HAP-1 (cell line): ENCODE measurements around the gene SNX6.
"Not testable (repeated sequence)": the region's sequence is repeated elsewhere in the genome, so short reads cannot be mapped to it uniquely, and the experiment has no call there.

Experiments used
- DNase-seq, 2 experiments: peaks; one replicate each; pipeline ENCODE4 v3.0.0-alpha.2; 2016 to 2020; ENCODE audit warnings: low spot score in 2 of 2
- H3K27me3 ChIP-seq: fragments of 250-450 bp; sonication (Bioruptor Pico); 2 replicates; pipeline ENCODE4 v1.5.1; 2020; ENCODE audit warnings: low read depth, mild to moderate bottlenecking, moderate library complexity
- H3K36me3 ChIP-seq: fragments of 250-450 bp; sonication (Bioruptor Pico); replicated peaks from 2 replicates; pipeline ENCODE4 v1.5.1; 2020; ENCODE audit warnings: mild to moderate bottlenecking
- H3K4me1 ChIP-seq: fragments of 250-450 bp; sonication (Bioruptor Pico); 2 replicates; pipeline ENCODE4 v1.5.1; 2020; ENCODE audit warnings: mild to moderate bottlenecking
- H3K4me3 ChIP-seq: fragments of 250-450 bp; sonication (Bioruptor Pico); 2 replicates; pipeline ENCODE4 v1.5.1; 2020; ENCODE audit warnings: mild to moderate bottlenecking, moderate library complexity
- H3K9me3 ChIP-seq: fragments of 250-450 bp; sonication (Bioruptor Pico); 2 replicates; pipeline ENCODE4 v1.5.1; 2020; ENCODE audit warnings: mild to moderate bottlenecking, moderate library complexity
- in situ Hi-C: fragments of 300-500 bp; cut with MboI; formaldehyde crosslinking; loops from 3 replicates; pipeline ENCODE4 v1.14.3; 2020; ENCODE audit warnings: low sequenced_read_pairs, inconsistent platforms, mixed read lengths

Gene SNX6

GRCh38 chr14:34629657-34630529 lies at the start of gene SNX6:
TSS of gene SNX6 (minus strand) at chr14:34630148. CDS start at chr14:34630116, 32 bp downstream.
- Histone ChIP-seq H3K9me3 (0 out of 2 replicates have a peak, but pooled peaks cover 2% of the 10 kb centered on the region), H3K27me3 (no peaks in the 10 kb centered on the region), H3K4me1 (peaks cover 8% of the 10 kb centered on the region), H3K36me3 (peaks cover 5% of the 10 kb centered on the region), H3K4me3 (peak within 1 kb of the TSS; percentile 89)
- peak; percentile 67 to 85 for DNase-seq
- in situ Hi-C loops, result no loop called here

GRCh38 chr14:34678735-34679134 lies 48.8 kb upstream of the SNX6 start:
- peaks cover 19% of the 10 kb centered on the region for H3K4me1 ChIP-seq
- peaks cover 1% of the 10 kb centered on the region; the same call in 1 of the 2 replicates for H3K9me3 ChIP-seq
- H3K36me3 ChIP-seq, result no peaks in the 10 kb centered on the region
- H3K4me3 ChIP-seq, result no peak overlapping the region
- no peak for DNase-seq
- no peaks in the 10 kb centered on the region for H3K27me3 ChIP-seq
- in situ Hi-C loops, result loop anchor here (5.0 to 10.0 kb wide), 2 partner anchors 34 to 736 kb away; partner anchors contain the start of gene CFL2

GRCh38 chr14:34678306-34678705 lies 48.4 kb upstream of the SNX6 start:
- H3K4me1 ChIP-seq, result peaks cover 23% of the 10 kb centered on the region
- DNase-seq, result no peak
- H3K27me3 ChIP-seq, result no peaks in the 10 kb centered on the region
- in situ Hi-C loops, result loop anchor here (5.0 to 10.0 kb wide), 2 partner anchors 34 to 736 kb away; partner anchors contain the start of gene CFL2
- no peaks in the 10 kb centered on the region for H3K36me3 ChIP-seq
- H3K9me3 ChIP-seq, result peaks cover 3% of the 10 kb centered on the region; the same call in 1 of the 2 replicates
- H3K4me3 ChIP-seq, result no peak overlapping the region

- Histone ChIP-seq H3K9me3 (peaks cover 3% of the 10 kb centered on the region; the same call in 1 of the 2 replicates), H3K4me1 (peaks cover 25% of the 10 kb centered on the region), H3K27me3 (no peaks in the 10 kb centered on the region), H3K36me3 (no peaks in the 10 kb centered on the region), H3K4me3 (no peak overlapping the region)
- in situ Hi-C loops, result loop anchor here (5.0 to 10.0 kb wide), 2 partner anchors 36 to 738 kb away; partner anchors contain the start of gene CFL2
- no peak for DNase-seq
These were observed 46.7 kb upstream of the SNX6 start for GRCh38 chr14:34676516-34677211.

- no peak for DNase-seq
- no peak overlapping the region for H3K4me3 ChIP-seq
- peaks cover 3% of the 10 kb centered on the region; the same call in 1 of the 2 replicates for H3K9me3 ChIP-seq
- in situ Hi-C loops, result loop anchor here (10.0 kb wide), 1 partner anchor 741 kb away; no protein-coding TSS in a partner anchor
- 0 out of 2 replicates have a peak, but pooled peaks cover 5% of the 10 kb centered on the region for H3K27me3 ChIP-seq
- peaks cover 20% of the 10 kb centered on the region for H3K4me1 ChIP-seq
- H3K36me3 ChIP-seq, result no peaks in the 10 kb centered on the region
These were observed 43.8 kb upstream of the SNX6 start for GRCh38 chr14:34673702-34674101.

GRCh38 chr14:34671716-34672115 lies 41.8 kb upstream of the SNX6 start:
- no peaks in the 10 kb centered on the region for H3K36me3 ChIP-seq
- in situ Hi-C loops, result loop anchor here (10.0 kb wide), 1 partner anchor 743 kb away; no protein-coding TSS in a partner anchor
- 0 out of 2 replicates have a peak, but pooled peaks cover 5% of the 10 kb centered on the region for H3K27me3 ChIP-seq
- no peak overlapping the region for H3K4me3 ChIP-seq
- peaks cover 3% of the 10 kb centered on the region; the same call in 1 of the 2 replicates for H3K9me3 ChIP-seq
- no peak for DNase-seq
- H3K4me1 ChIP-seq, result peaks cover 9% of the 10 kb centered on the region

- 0 out of 2 replicates have a peak, but pooled peaks cover 5% of the 10 kb centered on the region for H3K27me3 ChIP-seq
- no peak overlapping the region for H3K4me3 ChIP-seq
- no peaks in the 10 kb centered on the region for H3K36me3 ChIP-seq
- DNase-seq, result no peak
- no peaks in the 10 kb centered on the region for H3K9me3 ChIP-seq
- in situ Hi-C loops, result no loop called here
- H3K4me1 ChIP-seq, result peaks cover 11% of the 10 kb centered on the region
These were observed 38.2 kb upstream of the SNX6 start for GRCh38 chr14:34668111-34668510.

GRCh38 chr14:34667007-34667406 lies 37.1 kb upstream of the SNX6 start:
- Histone ChIP-seq H3K4me3 (no peak overlapping the region), H3K36me3 (no peaks in the 10 kb centered on the region), H3K27me3 (0 out of 2 replicates have a peak, but pooled peaks cover 5% of the 10 kb centered on the region), H3K4me1 (peaks cover 9% of the 10 kb centered on the region), H3K9me3 (no peaks in the 10 kb centered on the region)
- in situ Hi-C loops, result no loop called here
- DNase-seq, result no peak

GRCh38 chr14:34665785-34666435 lies 36.0 kb upstream of the SNX6 start:
- peak; percentile 50 to 65 for DNase-seq
- Histone ChIP-seq H3K27me3 (peaks cover 5% of the 10 kb centered on the region; the same call in 1 of the 2 replicates), H3K4me1 (peaks cover 9% of the 10 kb centered on the region), H3K4me3 (no peak overlapping the region), H3K36me3 (no peaks in the 10 kb centered on the region), H3K9me3 (no peaks in the 10 kb centered on the region)
- in situ Hi-C loops, result no loop called here

GRCh38 chr14:34662561-34663088 lies 32.7 kb upstream of the SNX6 start:
- H3K9me3 ChIP-seq, result no peaks in the 10 kb centered on the region
- H3K4me3 ChIP-seq, result no peak overlapping the region
- in situ Hi-C loops, result no loop called here
- H3K4me1 ChIP-seq, result peaks cover 9% of the 10 kb centered on the region
- no peaks in the 10 kb centered on the region; the same call in 1 of the 2 replicates for H3K27me3 ChIP-seq
- no peaks in the 10 kb centered on the region for H3K36me3 ChIP-seq
- no peak for DNase-seq

GRCh38 chr14:34660796-34661195 lies 30.8 kb upstream of the SNX6 start:
- in situ Hi-C loops, result no loop called here
- H3K27me3 ChIP-seq, result no peaks in the 10 kb centered on the region; the same call in 1 of the 2 replicates
- no peaks in the 10 kb centered on the region for H3K9me3 ChIP-seq
- H3K4me3 ChIP-seq, result no peak overlapping the region
- no peaks in the 10 kb centered on the region for H3K36me3 ChIP-seq
- no peak for DNase-seq
- peaks cover 4% of the 10 kb centered on the region for H3K4me1 ChIP-seq

- no peaks in the 10 kb centered on the region for H3K36me3 ChIP-seq
- no peaks in the 10 kb centered on the region for H3K9me3 ChIP-seq
- H3K4me3 ChIP-seq, result no peak overlapping the region
- H3K4me1 ChIP-seq, result no peaks in the 10 kb centered on the region
- in situ Hi-C loops, result no loop called here
- H3K27me3 ChIP-seq, result no peaks in the 10 kb centered on the region
- DNase-seq, result no peak
These were observed 26.0 kb upstream of the SNX6 start for GRCh38 chr14:34655959-34656358.

GRCh38 chr14:34653073-34653472 lies 23.1 kb upstream of the SNX6 start:
- H3K4me1 ChIP-seq, H3K27me3 ChIP-seq, in situ Hi-C loops, H3K9me3 ChIP-seq, H3K36me3 ChIP-seq, H3K4me3 ChIP-seq, DNase-seq: not testable (repeated sequence)
